Neuronal stem cell (in vitro differentiated cells): Measurements from ENCODE around the gene LAS1L.
"Not testable (repeated sequence)": the region's sequence is repeated elsewhere in the genome, so short reads cannot be mapped to it uniquely, and the experiment has no call there.

Experiments
- DNase-seq: peaks from one replicate; pipeline ENCODE4 v3.0.0-alpha.2; 2013; ENCODE audit warnings: low spot score
- H2AFZ ChIP-seq: one replicate; pipeline ENCODE4 v1.6.1; 2013; ENCODE audit warnings: mild to moderate bottlenecking, low read length, inconsistent platforms
- H2AK5ac ChIP-seq: 2 replicates; pipeline ENCODE4 v1.6.1; 2013; ENCODE audit warnings: low read depth, mild to moderate bottlenecking, inconsistent platforms, low read length, moderate library complexity, mixed read lengths
- H2BK120ac ChIP-seq: 2 replicates; pipeline ENCODE4 v1.6.1; 2013; ENCODE audit warnings: low read depth, mild to moderate bottlenecking, inconsistent platforms, low read length, moderate library complexity, mixed read lengths
- H2BK12ac ChIP-seq: one replicate; pipeline ENCODE4 v1.6.1; 2013; ENCODE audit warnings: low read length, inconsistent platforms
- H2BK15ac ChIP-seq: 2 replicates; pipeline ENCODE4 v1.6.1; 2013; ENCODE audit warnings: mild to moderate bottlenecking, low read length, inconsistent platforms, mixed read lengths
- H2BK5ac ChIP-seq: one replicate; pipeline ENCODE4 v1.6.1; 2013; ENCODE audit warnings: inconsistent platforms, mild to moderate bottlenecking, low read length, moderate library complexity
- H3K14ac ChIP-seq: one replicate; pipeline ENCODE4 v1.6.1; 2013; ENCODE audit warnings: low read length, inconsistent platforms
- H3K18ac ChIP-seq: 2 replicates; pipeline ENCODE4 v1.6.1; 2013; ENCODE audit warnings: low read length, inconsistent platforms
- H3K23ac ChIP-seq: 2 replicates; pipeline ENCODE4 v1.6.1; 2013; ENCODE audit warnings: low read depth, mild to moderate bottlenecking, mixed read lengths, low read length, inconsistent platforms; ENCODE audit not compliant: poor library complexity
- H3K27ac ChIP-seq: replicated peaks from 3 replicates; pipeline ENCODE4 v1.5.1; 2013; ENCODE audit warnings: low read length, inconsistent platforms
- H3K27me3 ChIP-seq, 3 experiments: 2 replicates each; pipeline ENCODE4 v1.6.1; 2013; ENCODE audit warnings: low read length in 3 of 3, mild to moderate bottlenecking in 2 of 3, inconsistent platforms in 1 of 3, low read depth in 1 of 3, mixed read lengths in 1 of 3, moderate library complexity in 1 of 3; ENCODE audit not compliant: control insufficient read depth in 3 of 3, insufficient read depth in 3 of 3
- H3K36me3 ChIP-seq, 2 donors: replicated peaks in 1 of 2; 2 replicates each; pipeline ENCODE4 v1.6.1; 2013; ENCODE audit warnings: low read length in 2 of 2; ENCODE audit not compliant: control insufficient read depth in 2 of 2, insufficient read depth in 2 of 2
- H3K4ac ChIP-seq: 2 replicates; pipeline ENCODE4 v1.6.1; 2013; ENCODE audit warnings: inconsistent platforms, mild to moderate bottlenecking, low read length, moderate library complexity
- H3K4me1 ChIP-seq, 2 donors: 1 replicate in 1 of 2; 2 replicates in 1 of 2; pipeline ENCODE4 v1.6.1; 2013; ENCODE audit warnings: low read length in 2 of 2, low read depth in 1 of 2; ENCODE audit not compliant: control insufficient read depth in 2 of 2, insufficient read depth in 1 of 2
- H3K4me2 ChIP-seq: one replicate; pipeline ENCODE4 v1.6.1; 2013; ENCODE audit warnings: mild to moderate bottlenecking, low read length, inconsistent platforms; ENCODE audit not compliant: insufficient read depth, poor library complexity, severe bottlenecking
- H3K4me3 ChIP-seq, 2 donors: 2 replicates each; pipeline ENCODE4 v1.5.1; 2013; ENCODE audit warnings: low read length in 2 of 2, mild to moderate bottlenecking in 2 of 2, inconsistent platforms in 1 of 2, moderate library complexity in 1 of 2
- H3K79me1 ChIP-seq: one replicate; pipeline ENCODE4 v1.6.1; 2013; ENCODE audit warnings: low read depth, mild to moderate bottlenecking, inconsistent platforms, low read length, moderate library complexity
- H3K9ac ChIP-seq: one replicate; pipeline ENCODE4 v1.6.1; 2013; ENCODE audit warnings: mild to moderate bottlenecking, low read depth, low read length, inconsistent platforms; ENCODE audit not compliant: poor library complexity
- H3K9me3 ChIP-seq, 2 donors: replicated peaks in 1 of 2; 2 replicates each; pipeline versions ENCODE3 to v1.6.1; 2013; ENCODE audit warnings: low read length in 2 of 2, mild to moderate bottlenecking in 2 of 2, inconsistent platforms in 1 of 2, low read depth in 1 of 2, mixed read lengths in 1 of 2, moderate library complexity in 1 of 2; ENCODE audit not compliant: control insufficient read depth in 2 of 2, insufficient read depth in 1 of 2
- H4K8ac ChIP-seq: one replicate; pipeline ENCODE4 v1.6.1; 2013; ENCODE audit warnings: low read depth, mild to moderate bottlenecking, inconsistent platforms, low read length, moderate library complexity
- H4K91ac ChIP-seq: one replicate; pipeline ENCODE4 v1.6.1; 2013; ENCODE audit warnings: low read length, low read depth, mild to moderate bottlenecking, inconsistent platforms; ENCODE audit not compliant: poor library complexity
- WGBS, 2 donors: extraction: QIAGEN DNeasy Blood & Tissue Kit; methylation state at CpG; one replicate each; pipeline ENCODE4 v1.1.7; 2013; ENCODE audit warnings: missing lambda C conversion rate in 2 of 2, mixed read lengths in 1 of 2; ENCODE audit not compliant: insufficient read length in 2 of 2, insufficient replicate concordance in 1 of 2; ENCODE audit errors: extremely low coverage in 2 of 2; 5-methylcytosine and 5-hydroxymethylcytosine counted together

The LAS1L gene

GRCh38 chrX:65491620-65492019, 43.0 kb downstream of the LAS1L start:
- Histone ChIP-seq H2BK120ac (no peak overlapping the region), H3K14ac (no peak overlapping the region), H3K18ac (no peak overlapping the region), H3K4ac (no peak overlapping the region), H3K4me2 (no peak overlapping the region), H2AK5ac (no peak overlapping the region), H3K23ac (no peak overlapping the region), H2AFZ (no peak overlapping the region), H2BK12ac (no peak overlapping the region), H3K9me3 (no peaks in the 10 kb centered on the region), H4K8ac (no peak overlapping the region), H3K9ac (no peak overlapping the region), H3K4me3 (no peak overlapping the region), H2BK15ac (no peak overlapping the region), H3K27ac (no peak overlapping the region), H3K27me3 (peaks cover 0 to 4% (median 0%) of the 10 kb centered on the region in 3 experiments), H3K79me1 (no peaks in the 10 kb centered on the region), H2BK5ac (no peak overlapping the region), H3K36me3 (no peaks in the 10 kb centered on the region), H4K91ac (no peak overlapping the region), H3K4me1 (no peaks in the 10 kb centered on the region)
- no peak for DNase-seq
- WGBS, 2 donors: no CpG with 5 or more reads among the region's 3 CpGs

GRCh38 chrX:65488495-65488894, 46.1 kb downstream of the LAS1L start:
- no peaks in the 10 kb centered on the region for H3K9me3 ChIP-seq
- no peak for DNase-seq
- H3K4me1 ChIP-seq: no peaks in the 10 kb centered on the region

GRCh38 chrX:65480960-65481359, 53.6 kb downstream of the LAS1L start:
- H3K4ac ChIP-seq: no peak overlapping the region
- H4K91ac ChIP-seq: no peak overlapping the region
- no peak overlapping the region for H2BK12ac ChIP-seq
- no peak for DNase-seq
- H2BK15ac ChIP-seq: no peak overlapping the region
- no peak overlapping the region for H3K4me2 ChIP-seq
- no peak overlapping the region for H2AK5ac ChIP-seq
- H3K27me3 ChIP-seq: no peaks in the 10 kb centered on the region
- no peak overlapping the region for H3K4me3 ChIP-seq
- H3K23ac ChIP-seq: no peak overlapping the region
- H3K9ac ChIP-seq: no peak overlapping the region
- H3K4me1 ChIP-seq: no peaks in the 10 kb centered on the region
- no peaks in the 10 kb centered on the region for H3K36me3 ChIP-seq
- no CpG with 5 or more reads among the region's 3 CpGs for WGBS, 2 donors
- no peak overlapping the region for H3K27ac ChIP-seq
- no peak overlapping the region for H2AFZ ChIP-seq
- H2BK5ac ChIP-seq: no peak overlapping the region
- no peak overlapping the region for H3K18ac ChIP-seq
- H3K9me3 ChIP-seq: no peaks in the 10 kb centered on the region
- no peak overlapping the region for H2BK120ac ChIP-seq
- H3K79me1 ChIP-seq: no peaks in the 10 kb centered on the region
- H3K14ac ChIP-seq: no peak overlapping the region
- H4K8ac ChIP-seq: no peak overlapping the region

More at GRCh38 chrX:65488495-65488894, 46.1 kb downstream of the LAS1L start:
- Histone ChIP-seq H3K23ac (no peak overlapping the region), H3K14ac (no peak overlapping the region), H3K27me3 (peaks cover 0 to 4% (median 0%) of the 10 kb centered on the region in 3 experiments), H2BK15ac (no peak overlapping the region), H2AFZ (no peak overlapping the region), H3K27ac (no peak overlapping the region), H3K4ac (no peak overlapping the region), H2BK12ac (no peak overlapping the region), H2AK5ac (no peak overlapping the region), H2BK5ac (no peak overlapping the region), H4K8ac (no peak overlapping the region), H3K18ac (no peak overlapping the region), H3K9ac (no peak overlapping the region), H3K4me3 (no peak overlapping the region), H2BK120ac (no peak overlapping the region), H4K91ac (no peak overlapping the region), H3K4me2 (no peak overlapping the region), H3K79me1 (no peaks in the 10 kb centered on the region), H3K36me3 (no peaks in the 10 kb centered on the region)
- WGBS, 2 donors: no CpG with 5 or more reads among the region's 5 CpGs

DNA sequence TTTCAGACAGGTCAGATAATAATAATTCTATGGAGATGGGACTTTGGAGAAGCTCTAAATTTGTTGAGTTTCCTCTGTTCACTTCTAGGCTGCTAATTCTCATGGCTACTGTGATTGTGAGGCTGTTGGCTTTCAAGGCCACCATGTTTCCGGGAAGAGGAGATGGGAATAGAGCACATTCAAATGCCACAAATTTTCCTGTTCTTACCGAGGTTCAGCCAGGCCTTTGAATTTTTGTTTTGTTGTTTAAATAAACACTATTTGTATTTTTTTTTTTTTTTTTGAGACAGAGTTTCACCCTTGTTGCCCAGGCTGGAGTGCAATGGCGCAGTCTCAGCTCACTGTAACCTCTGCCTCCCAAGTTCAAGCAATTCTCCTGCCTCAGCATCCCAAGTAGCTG, 55.5 kb downstream of the LAS1L start:
- H2BK5ac ChIP-seq, H4K91ac ChIP-seq, H4K8ac ChIP-seq, H3K23ac ChIP-seq, H3K14ac ChIP-seq, H2BK12ac ChIP-seq, H3K36me3 ChIP-seq, H2AK5ac ChIP-seq, H3K9ac ChIP-seq, H2AFZ ChIP-seq, H3K4me3 ChIP-seq, DNase-seq, H3K27ac ChIP-seq, H3K4me1 ChIP-seq, H3K4ac ChIP-seq, H2BK120ac ChIP-seq, H2BK15ac ChIP-seq, H3K18ac ChIP-seq, H3K9me3 ChIP-seq, H3K79me1 ChIP-seq, H3K4me2 ChIP-seq, H3K27me3 ChIP-seq: not testable (repeated sequence)
- WGBS, 2 donors: no CpG with 5 or more reads among the region's 3 CpGs
